ENCODE results near the gene NAB1.

DNA sequence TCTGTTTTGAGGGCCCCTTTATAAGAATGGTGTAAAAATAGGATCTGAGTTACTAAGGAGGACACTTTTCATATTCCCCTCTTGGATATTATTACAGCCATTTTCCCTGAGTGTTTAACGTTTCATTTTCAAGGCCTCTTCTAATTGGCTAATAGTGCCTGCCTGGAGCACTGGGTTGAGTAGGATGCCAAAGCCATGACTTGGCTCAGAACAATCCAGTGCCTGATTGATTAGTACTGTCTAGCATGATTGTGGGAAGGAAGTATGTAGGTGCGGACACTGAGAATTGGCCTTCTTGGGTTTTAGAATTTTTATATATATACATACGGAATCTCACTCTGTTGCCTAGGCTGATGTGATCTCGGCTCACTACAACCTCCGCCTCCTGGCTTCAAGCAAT, 66.1 kb downstream of the NAB1 start:
- TF ChIP-seq POLR2AphosphoS5 (IDR thresholded peaks at IDR 0.05), result no peak
- TF ChIP-seq, protein P1, sequence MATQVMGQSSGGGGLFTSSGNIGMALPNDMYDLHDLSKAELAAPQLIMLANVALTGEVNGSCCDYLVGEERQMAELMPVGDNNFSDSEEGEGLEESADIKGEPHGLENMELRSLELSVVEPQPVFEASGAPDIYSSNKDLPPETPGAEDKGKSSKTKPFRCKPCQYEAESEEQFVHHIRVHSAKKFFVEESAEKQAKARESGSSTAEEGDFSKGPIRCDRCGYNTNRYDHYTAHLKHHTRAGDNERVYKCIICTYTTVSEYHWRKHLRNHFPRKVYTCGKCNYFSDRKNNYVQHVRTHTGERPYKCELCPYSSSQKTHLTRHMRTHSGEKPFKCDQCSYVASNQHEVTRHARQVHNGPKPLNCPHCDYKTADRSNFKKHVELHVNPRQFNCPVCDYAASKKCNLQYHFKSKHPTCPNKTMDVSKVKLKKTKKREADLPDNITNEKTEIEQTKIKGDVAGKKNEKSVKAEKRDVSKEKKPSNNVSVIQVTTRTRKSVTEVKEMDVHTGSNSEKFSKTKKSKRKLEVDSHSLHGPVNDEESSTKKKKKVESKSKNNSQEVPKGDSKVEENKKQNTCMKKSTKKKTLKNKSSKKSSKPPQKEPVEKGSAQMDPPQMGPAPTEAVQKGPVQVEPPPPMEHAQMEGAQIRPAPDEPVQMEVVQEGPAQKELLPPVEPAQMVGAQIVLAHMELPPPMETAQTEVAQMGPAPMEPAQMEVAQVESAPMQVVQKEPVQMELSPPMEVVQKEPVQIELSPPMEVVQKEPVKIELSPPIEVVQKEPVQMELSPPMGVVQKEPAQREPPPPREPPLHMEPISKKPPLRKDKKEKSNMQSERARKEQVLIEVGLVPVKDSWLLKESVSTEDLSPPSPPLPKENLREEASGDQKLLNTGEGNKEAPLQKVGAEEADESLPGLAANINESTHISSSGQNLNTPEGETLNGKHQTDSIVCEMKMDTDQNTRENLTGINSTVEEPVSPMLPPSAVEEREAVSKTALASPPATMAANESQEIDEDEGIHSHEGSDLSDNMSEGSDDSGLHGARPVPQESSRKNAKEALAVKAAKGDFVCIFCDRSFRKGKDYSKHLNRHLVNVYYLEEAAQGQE (IDR thresholded peaks at IDR 0.05; ENCODE audit: borderline replicate concordance), result no peak
- TF ChIP-seq, protein P2, sequence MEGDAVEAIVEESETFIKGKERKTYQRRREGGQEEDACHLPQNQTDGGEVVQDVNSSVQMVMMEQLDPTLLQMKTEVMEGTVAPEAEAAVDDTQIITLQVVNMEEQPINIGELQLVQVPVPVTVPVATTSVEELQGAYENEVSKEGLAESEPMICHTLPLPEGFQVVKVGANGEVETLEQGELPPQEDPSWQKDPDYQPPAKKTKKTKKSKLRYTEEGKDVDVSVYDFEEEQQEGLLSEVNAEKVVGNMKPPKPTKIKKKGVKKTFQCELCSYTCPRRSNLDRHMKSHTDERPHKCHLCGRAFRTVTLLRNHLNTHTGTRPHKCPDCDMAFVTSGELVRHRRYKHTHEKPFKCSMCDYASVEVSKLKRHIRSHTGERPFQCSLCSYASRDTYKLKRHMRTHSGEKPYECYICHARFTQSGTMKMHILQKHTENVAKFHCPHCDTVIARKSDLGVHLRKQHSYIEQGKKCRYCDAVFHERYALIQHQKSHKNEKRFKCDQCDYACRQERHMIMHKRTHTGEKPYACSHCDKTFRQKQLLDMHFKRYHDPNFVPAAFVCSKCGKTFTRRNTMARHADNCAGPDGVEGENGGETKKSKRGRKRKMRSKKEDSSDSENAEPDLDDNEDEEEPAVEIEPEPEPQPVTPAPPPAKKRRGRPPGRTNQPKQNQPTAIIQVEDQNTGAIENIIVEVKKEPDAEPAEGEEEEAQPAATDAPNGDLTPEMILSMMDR (IDR thresholded peaks at IDR 0.05; ENCODE audit: poor library complexity, severe bottlenecking), result no peak
- no peak for TF ChIP-seq EZH2 (IDR thresholded peaks at IDR 0.05; ENCODE audit: borderline replicate concordance, insufficient read depth, low read length, poor library complexity, severe bottlenecking)
- TF ChIP-seq RAD21 (conservative IDR thresholded peaks at IDR 0.05), result no peak
- TF ChIP-seq SMC3 (conservative IDR thresholded peaks at IDR 0.05; ENCODE audit: poor library complexity), result no peak
- TF ChIP-seq EP300 (conservative IDR thresholded peaks at IDR 0.05; ENCODE audit: poor library complexity, severe bottlenecking), result no peak
